ENCODE results near the gene BMPR1B. TPM values are rescaled to one million over a fixed set of nuclear protein-coding genes. Genes with fewer than 3 reads are reported as not detected.
A peak's percentile ranks its signal among the peaks of the same experiment; 100 is the strongest.
"Not testable (repeated sequence)": the region's sequence is repeated elsewhere in the genome, so short reads cannot be mapped to it uniquely, and the experiment has no call there.

Gene BMPR1B
- total RNA-seq, 2 donors from 2014 or later: 28.6 to 59.8 TPM

DNA sequence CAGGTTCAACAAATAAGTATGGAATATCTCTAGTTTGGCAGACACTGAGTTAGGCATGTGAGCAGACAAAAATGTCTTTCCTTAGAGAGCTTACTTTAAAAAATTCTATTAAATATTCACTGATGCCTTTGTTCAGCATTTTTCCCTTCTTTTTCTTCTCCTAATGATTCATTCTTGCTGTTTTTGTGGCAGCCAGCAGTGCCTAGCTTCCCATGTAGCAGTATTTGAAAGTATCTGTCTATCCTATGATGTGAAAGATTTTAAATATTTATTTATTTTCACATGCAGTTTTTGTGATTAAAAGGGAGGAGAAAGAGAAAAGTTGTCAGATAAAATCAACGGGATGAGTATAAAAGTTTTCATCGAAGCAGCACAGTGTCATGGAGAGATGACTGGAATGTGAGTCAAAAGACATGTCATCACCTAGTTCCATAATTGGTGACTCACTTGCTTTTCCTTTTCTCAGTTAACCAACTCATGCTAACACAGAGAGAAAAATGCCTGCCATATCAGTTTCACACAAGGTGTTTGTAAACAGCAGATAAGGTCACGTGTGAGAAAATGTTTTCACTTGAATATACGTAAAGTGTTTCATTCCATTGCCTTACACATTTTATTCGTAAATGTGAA, 69.8 kb downstream of the BMPR1B start:
- Histone ChIP-seq H3K4me3 (no peak overlapping the region), H3K4me1 (replicated peaks) (no peaks in the 10 kb centered on the region), H3K27me3 (replicated peaks; ENCODE audit: insufficient read depth) (no peaks in the 10 kb centered on the region), H3K27ac (no peak overlapping the region), H3K9me3 (no peaks in the 10 kb centered on the region), H3K36me3 (no peaks in the 10 kb centered on the region)
- TF ChIP-seq POLR2AphosphoS5 (IDR thresholded peaks at IDR 0.05) (no peak), POLR2A (IDR thresholded peaks at IDR 0.05) (no peak)
- TF ChIP-seq, protein P1, sequence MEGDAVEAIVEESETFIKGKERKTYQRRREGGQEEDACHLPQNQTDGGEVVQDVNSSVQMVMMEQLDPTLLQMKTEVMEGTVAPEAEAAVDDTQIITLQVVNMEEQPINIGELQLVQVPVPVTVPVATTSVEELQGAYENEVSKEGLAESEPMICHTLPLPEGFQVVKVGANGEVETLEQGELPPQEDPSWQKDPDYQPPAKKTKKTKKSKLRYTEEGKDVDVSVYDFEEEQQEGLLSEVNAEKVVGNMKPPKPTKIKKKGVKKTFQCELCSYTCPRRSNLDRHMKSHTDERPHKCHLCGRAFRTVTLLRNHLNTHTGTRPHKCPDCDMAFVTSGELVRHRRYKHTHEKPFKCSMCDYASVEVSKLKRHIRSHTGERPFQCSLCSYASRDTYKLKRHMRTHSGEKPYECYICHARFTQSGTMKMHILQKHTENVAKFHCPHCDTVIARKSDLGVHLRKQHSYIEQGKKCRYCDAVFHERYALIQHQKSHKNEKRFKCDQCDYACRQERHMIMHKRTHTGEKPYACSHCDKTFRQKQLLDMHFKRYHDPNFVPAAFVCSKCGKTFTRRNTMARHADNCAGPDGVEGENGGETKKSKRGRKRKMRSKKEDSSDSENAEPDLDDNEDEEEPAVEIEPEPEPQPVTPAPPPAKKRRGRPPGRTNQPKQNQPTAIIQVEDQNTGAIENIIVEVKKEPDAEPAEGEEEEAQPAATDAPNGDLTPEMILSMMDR (IDR thresholded peaks at IDR 0.05): no peak
- intact Hi-C loops (cut with DNase I): no loop called here
- WGBS: 70% methylated on average over 5 of the region's 5 CpGs
- DNase-seq (ENCODE audit: low spot score): no peak

DNA sequence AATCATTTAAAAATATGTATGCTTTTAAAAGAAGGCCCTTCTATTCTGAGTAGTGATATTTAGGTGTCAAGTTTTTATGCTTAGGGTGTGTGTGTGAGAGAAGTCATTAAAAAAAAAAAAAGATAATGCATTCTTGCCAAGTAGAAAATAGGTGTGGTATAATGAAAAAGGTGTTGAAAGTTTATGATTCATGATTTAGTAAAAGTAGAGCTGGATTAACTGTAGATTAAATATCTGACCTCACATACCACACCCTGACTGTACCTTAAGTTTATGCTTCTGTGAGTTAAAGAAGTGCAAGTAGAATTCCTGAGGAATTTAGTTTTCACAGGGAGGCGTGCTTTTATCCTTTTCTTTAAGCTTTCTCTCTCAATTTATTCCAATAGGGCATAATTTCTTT, 71.1 kb downstream of the BMPR1B start:
- H3K36me3 ChIP-seq: no peaks in the 10 kb centered on the region
- H3K4me1 ChIP-seq (replicated peaks): no peaks in the 10 kb centered on the region
- intact Hi-C loops (cut with DNase I): no loop called here
- no peaks in the 10 kb centered on the region for H3K9me3 ChIP-seq
- H3K27me3 ChIP-seq (replicated peaks; ENCODE audit: insufficient read depth): no peaks in the 10 kb centered on the region
- H3K27ac ChIP-seq: no peak overlapping the region
- WGBS: 98% methylated on average over 1 of the region's 1 CpG
- H3K4me3 ChIP-seq: no peak overlapping the region
- no peak for DNase-seq (ENCODE audit: low spot score)
- TF ChIP-seq, protein P1 (IDR thresholded peaks at IDR 0.05): no peak

DNA sequence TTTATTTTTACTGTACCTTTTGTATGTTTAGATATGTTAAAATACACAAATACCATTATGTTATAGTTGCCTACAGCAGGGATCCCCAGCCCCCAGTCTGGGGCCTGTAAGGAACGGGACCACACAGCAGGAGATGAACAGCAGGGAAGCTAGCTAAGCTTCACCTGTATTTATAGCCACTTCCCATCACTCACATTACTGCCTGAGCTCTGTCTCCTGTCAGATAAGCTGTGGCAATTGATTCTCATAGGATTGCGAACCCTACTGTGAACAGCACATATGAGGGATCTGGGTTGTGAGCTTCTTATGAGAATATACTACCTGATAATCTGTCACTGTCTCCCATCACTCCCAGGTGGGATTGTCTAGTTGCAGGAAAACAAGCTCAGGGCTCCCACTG, 73.9 kb downstream of the BMPR1B start:
- H3K36me3 ChIP-seq: no peaks in the 10 kb centered on the region
- TF ChIP-seq, protein P1 (IDR thresholded peaks at IDR 0.05): no peak
- TF ChIP-seq POLR2A (IDR thresholded peaks at IDR 0.05): no peak
- TF ChIP-seq POLR2AphosphoS5 (IDR thresholded peaks at IDR 0.05): no peak

DNA sequence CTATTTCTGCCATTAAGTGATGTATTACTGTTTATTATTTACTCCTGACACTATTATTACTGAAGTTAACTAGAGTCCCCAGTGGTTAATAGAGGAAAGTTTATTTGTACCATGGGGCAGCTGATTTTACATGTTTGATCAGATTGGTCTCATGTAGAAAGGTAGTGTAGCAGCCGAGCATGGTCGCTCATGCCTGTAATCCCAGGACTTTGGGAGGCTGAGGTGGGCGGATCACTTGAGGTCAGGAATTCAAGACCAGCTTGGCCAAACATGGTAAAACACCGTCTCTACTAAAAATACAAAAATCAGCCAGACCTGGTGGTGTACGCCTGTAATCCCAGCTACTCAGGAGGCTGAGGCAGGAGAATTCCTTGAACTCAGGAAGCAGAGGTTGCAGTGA, 74.6 kb downstream of the BMPR1B start:
- H3K9me3 ChIP-seq; H3K36me3 ChIP-seq; DNase-seq (ENCODE audit: low spot score); H3K27me3 ChIP-seq (replicated peaks; ENCODE audit: insufficient read depth); intact Hi-C loops (cut with DNase I); H3K4me3 ChIP-seq; H3K4me1 ChIP-seq (replicated peaks): not testable (repeated sequence)
- H3K27ac ChIP-seq: peak overlapping the region in 1 of 2 donors; percentile 36
- 97% methylated on average over 5 of the region's 5 CpGs for WGBS

More for the DNA sequence above, 73.9 kb downstream of the BMPR1B start:
- Histone ChIP-seq H3K4me3 (no peak overlapping the region), H3K4me1 (replicated peaks) (no peaks in the 10 kb centered on the region), H3K27ac (no peak overlapping the region), H3K9me3 (no peaks in the 10 kb centered on the region), H3K27me3 (replicated peaks; ENCODE audit: insufficient read depth) (no peaks in the 10 kb centered on the region)
- intact Hi-C loops (cut with DNase I): no loop called here
- no peak for DNase-seq (ENCODE audit: low spot score)
- 95% methylated on average over 2 of the region's 2 CpGs for WGBS

DNA sequence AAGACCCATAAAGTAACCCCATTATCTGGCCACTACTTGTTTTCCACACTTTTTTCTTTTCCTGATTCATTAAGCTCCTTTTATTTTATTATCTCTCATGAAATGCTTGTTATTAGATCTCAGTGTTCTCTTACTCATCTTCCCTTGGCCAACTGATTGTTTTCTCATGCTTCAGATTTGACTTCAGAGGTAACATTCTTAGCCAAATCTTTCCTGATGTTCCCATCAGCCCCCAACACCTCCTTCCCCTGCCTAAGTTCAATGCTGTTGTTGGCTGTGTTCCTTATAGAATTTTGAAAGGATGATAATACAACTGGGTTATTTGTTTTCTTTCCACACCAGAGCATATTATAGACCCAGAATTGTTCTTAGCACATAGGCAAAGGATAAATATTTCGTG, 75.6 kb downstream of the BMPR1B start:
- Histone ChIP-seq H3K4me3 (no peak overlapping the region), H3K36me3 (no peaks in the 10 kb centered on the region), H3K4me1 (replicated peaks) (no peaks in the 10 kb centered on the region), H3K9me3 (no peaks in the 10 kb centered on the region), H3K27ac (peak overlapping the region in 1 of 2 donors; percentile 36), H3K27me3 (replicated peaks; ENCODE audit: insufficient read depth) (no peaks in the 10 kb centered on the region)
- 48% methylated on average over 1 of the region's 1 CpG for WGBS
- no peak for DNase-seq (ENCODE audit: low spot score)
- intact Hi-C loops (cut with DNase I): no loop called here
- TF ChIP-seq POLR2A (IDR thresholded peaks at IDR 0.05) (no peak), POLR2AphosphoS5 (IDR thresholded peaks at IDR 0.05) (peak; percentile 62)
- TF ChIP-seq, protein P1 (IDR thresholded peaks at IDR 0.05): no peak

All from prostate gland (tissue), 2 donors.